Suppressor macrophage treated with lipopolysaccharide for 4 hours (primary cell): ENCODE data around the gene NR2E1.

Source experiments
- DNase-seq: peaks from one replicate; pipeline ENCODE4 v3.0.0-alpha.2; 2020

NR2E1 gene

DNA sequence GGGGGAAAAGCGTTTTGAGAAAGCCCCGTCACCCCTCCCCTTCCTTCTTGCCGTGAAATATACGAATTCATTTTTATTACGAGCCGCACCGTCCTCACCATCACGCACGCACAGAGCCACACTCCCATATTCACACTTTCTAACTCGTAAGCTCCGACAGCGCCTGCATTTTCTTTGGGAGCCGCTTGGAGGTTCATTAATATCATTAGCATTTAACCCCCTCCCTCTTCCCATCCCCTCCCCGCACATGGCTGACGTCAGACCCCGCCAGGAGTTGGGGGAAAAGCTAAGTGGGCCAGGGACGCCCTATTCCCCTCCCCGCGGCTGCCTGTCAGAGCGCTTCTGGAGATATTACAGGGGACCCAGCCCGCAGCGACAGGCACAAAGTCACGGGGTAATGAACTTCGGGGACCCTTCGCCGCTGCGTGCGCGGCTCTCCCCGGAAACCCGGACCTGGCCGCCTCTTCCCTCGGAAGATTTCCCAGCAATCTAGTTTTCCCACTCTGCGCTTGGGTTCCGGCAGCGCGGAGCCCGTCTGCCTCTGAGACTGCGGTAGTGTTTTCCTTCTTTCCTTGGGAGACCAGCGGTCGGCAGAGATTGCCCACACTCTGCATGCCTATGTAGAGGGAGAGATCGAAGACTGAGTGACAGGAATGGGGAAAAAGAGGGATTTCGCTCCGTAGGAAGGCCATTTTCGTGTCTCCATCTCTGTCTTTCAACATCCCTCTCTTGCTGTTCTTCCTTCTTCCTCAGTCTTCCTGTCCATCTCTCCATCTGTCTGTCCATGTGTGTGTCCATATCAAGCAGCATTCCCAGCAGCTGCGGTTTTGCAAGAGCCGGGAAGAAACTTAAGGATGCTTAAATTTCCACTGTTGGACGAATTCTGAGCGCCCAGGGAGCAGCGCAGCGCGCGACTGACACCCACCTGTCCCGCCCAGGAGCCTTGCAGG is at the start of gene NR2E1:
TSS of gene NR2E1 (plus strand) at position 309 of the 950 bp plus-strand sequence. CDS start 744 bp downstream, outside the sequence.
- DNase-seq = no peak

- no peak for DNase-seq
Observed at GRCh38 chr6:108116546-108117426, 49.0 kb upstream of the NR2E1 start.

DNA sequence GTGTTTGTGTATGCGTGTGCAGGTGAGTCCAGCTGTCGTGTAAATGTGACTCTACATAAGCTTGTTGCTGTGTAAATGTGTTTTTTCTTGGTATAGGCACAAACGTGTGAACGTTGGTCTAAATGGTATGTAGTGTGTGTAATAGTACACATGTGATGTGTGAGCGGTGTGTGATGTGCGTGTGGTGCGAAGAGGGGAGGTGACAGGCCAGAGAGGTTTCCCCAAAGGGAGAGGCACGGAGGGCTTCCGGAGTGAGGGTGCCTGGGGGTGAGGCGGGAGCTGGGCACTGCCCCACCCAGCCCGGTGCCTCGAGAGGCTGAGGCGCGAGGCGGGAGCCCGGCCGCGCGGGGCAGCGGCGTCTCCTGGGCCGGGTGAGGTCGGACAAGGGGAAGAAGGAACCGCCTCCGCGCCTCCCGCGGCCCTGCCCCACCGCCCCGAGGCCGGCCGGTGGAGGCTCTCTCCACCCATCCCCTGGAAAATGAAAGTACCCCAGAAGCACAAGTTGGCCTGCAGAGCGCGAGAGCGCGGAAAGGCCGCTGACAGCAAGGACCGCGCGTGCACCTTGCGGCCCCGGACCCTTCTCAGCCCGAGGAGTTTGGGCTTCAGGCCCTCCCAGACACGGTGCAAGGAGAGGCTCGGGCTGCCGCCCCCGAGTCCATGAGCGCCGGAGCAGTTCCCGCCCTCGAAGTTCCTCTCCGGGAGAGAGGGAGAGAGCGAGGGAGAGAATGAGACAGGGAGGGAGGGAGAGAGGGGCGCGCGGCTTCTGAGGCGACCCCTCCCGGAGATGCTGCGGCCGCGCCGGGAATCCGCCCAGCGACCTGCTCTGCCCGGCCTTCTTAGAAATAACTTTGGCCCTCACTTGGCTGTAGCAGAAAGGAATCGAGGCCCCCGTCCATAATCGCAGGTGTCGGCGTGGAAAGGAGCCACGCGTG is 48.1 kb upstream of the NR2E1 start:
- DNase-seq = peak; percentile 79

GRCh38 chr6:108118359-108118724 is 47.5 kb upstream of the NR2E1 start:
- DNase-seq = no peak

DNA sequence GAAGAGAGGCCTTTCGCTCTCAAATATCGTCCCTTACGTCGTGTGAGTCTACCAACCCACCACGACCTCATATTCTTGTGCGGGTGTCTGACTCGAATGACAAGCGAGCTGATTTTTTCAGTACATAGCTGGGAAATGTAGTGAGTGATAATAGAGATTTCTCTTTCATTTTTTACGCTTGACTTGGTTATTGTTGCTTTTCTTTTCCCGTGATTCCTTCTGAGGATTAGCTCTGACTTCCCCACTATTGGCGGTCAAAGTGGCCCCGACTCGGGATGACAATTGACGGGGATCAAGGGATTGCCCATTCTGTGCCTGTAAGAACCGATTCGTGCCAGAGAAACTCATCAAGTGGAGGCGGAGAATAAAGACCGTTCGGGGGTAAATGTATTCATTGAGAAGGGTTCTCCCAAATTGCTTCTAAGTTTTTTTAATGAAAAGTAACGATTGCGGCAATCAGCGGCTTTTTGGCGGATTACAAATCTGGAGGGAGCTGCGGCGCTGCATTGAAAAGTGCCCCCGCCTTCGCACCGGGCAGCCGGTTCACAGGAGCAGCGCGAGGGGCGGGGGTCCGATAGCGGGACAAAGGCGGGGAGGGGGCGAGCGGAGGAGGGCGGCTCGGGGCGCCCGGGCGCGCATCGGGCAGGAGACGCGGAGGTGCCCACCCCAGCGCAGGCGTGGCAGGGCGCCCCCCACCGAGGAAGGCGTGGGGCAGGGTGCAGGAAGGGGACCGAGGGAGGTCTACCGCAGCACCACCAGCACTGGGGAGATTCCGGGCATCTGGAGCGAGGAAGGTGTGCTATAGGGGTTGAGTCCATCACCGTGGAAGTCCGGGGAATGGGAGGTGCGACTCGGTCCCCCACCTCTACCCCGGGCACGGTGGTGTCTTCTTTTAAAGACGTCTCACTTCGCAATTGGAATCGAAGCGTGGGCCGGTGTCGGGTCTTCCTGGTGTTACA is 46.7 kb upstream of the NR2E1 start:
- DNase-seq = peak; percentile 27

GRCh38 chr6:108119769-108120141 is 46.1 kb upstream of the NR2E1 start:
- no peak for DNase-seq

DNA sequence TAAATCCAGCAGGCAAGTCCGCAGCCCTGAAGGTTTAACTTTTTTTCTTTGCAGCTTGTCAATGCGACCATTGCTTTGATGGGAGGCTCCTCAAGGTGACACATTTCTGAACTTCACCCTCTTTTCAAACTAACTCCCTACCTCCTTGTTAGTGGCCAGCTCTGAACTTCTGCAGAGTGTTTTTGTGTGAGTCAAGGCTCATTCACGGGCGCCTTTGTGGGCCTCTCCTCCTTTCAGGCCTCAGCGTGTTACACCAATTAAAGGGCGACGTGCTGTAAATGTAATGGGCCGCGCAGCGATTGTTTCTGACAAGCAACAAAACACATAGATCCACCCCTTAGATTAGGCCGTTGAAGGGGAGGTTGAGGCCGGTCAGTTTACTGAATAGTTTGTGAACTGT is 45.5 kb upstream of the NR2E1 start:
- DNase-seq = no peak

DNA sequence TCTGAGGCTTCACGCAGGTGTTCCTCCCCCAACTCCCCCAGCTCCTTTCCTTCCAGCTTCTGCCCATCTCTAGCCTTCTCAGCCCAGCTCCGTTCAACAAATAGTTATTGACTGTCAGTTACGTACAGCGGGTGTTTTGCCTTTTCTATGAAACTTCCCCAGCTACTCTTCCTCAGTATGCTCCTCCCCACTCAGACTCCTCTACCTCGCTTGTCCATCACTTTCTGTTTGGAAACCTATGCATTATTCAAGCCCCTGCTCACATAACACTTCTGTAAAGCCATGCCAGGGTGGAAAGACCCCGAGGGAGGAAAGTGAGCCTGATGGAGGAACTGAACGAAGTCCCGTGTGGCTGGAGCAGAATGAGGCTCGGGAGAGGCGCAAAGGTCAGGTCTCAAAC is 44.2 kb upstream of the NR2E1 start:
- no peak for DNase-seq

GRCh38 chr6:108123481-108123929 is 42.3 kb upstream of the NR2E1 start:
- DNase-seq = no peak

- no peak for DNase-seq
Observed at GRCh38 chr6:108123946-108124345, 41.9 kb upstream of the NR2E1 start.

DNA sequence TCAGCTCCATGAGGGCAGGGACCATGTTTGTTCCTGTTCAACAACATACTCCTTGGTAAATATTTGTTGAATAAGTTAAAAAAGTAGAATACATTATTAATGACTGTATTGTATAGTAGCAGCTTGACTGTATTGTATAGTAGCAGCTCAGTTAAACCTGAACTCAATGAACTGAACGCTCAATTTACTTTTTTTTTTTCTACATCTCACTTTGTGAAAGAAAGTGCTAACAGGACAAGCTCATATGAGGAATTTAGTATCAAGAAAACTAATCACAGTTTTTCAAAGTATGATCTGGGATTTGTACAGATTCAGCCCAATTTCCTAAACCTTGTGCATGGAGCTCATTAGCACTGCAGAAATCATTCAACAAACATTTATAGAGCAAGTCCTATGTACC is 38.8 kb upstream of the NR2E1 start:
- no peak for DNase-seq

GRCh38 chr6:108127826-108128225 is 38.0 kb upstream of the NR2E1 start:
- DNase-seq = no peak

- DNase-seq = no peak
Observed at GRCh38 chr6:108130262-108130661, 35.6 kb upstream of the NR2E1 start.

- peak; percentile 32 for DNase-seq
Observed at GRCh38 chr6:108132863-108133262, 33.0 kb upstream of the NR2E1 start.

- peak; percentile 15 for DNase-seq
Observed at GRCh38 chr6:108133594-108134179, 32.1 kb upstream of the NR2E1 start.

DNA sequence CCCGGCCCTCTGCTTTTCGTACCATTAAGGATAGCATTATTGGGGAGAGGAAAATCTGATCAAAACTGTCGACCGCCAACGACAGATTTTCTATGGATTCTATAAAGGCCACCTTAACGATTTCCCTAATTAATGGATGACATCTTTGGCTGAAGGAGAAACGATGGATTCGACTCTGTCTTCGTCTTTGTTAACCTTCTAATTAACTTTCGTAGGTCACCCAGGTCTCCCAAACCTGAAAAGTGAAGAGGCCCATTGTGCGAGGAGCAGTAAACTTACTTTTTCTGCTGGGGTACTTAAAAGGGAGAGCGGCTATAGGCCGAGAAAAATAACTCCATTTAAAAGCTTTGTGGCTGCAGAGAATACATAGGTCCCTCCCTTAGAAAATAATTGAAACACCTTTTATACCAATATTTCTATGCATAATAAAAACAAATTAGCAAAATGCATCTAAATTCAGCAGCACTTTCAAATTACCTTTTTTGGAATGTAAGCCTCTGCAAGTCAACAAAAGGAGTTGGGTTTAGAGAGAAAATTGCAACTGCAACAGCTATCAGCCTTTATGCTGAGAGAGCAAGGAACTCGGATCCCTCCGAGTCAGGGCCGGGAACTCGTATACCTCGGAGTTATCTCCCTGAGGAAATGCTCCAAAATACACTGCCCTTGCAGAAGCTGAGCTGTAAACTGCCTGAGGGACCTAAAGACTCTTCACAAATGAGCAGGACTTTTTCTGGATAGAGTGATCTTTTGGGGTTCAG is 31.4 kb upstream of the NR2E1 start:
- DNase-seq = no peak

- DNase-seq = peak; percentile 84
Observed at GRCh38 chr6:108142240-108142639, 23.6 kb upstream of the NR2E1 start.

DNA sequence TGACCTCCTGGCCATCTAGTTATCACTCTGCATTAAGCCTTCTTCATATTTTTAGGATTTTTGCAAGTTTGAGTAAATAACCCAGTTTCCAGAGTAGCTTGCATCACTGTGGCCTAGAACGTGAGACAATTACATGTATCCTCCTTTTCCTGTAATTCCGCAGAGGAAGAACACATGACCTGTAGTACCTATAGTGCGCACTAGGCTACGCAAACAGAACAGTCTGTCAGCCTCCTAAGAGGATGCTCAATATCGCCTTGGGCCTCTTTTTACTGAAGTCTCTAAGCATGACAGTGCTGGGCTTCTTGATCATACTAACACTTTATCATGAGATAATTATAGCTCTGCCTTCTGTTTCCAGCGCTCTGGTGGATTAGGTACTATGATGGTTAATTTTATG is 20.2 kb upstream of the NR2E1 start:
- no peak for DNase-seq

DNA sequence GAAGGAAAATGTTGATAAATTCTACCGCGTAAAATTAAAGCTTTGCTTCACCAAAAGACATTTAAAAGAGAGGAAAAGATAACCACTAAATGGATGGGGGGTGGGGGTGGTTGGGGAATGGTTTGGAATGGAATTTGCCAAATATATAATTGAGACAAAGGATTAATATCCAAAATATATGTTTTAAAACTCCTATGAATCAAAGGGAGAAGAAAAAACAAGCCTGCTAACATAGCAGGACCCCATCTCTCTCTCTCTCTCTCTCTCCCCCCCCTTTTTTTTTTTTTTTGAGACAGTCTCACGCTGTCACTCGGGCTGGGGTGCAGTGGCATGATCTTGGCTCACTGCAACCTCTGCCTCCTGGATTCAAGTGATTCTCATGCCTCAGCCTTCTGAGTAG is 13.4 kb upstream of the NR2E1 start:
- DNase-seq = no peak
